NCI-H345 (cell line): Measurements from ENCODE around the gene ZNF675.
"Not testable (repeated sequence)": the region's sequence is repeated elsewhere in the genome, so short reads cannot be mapped to it uniquely, and the experiment has no call there.

Source experiments
- DNase-seq: peaks from one replicate; lab custom pipeline; 2025; lab: John Stamatoyannopoulos, UW

Gene ZNF675

DNA sequence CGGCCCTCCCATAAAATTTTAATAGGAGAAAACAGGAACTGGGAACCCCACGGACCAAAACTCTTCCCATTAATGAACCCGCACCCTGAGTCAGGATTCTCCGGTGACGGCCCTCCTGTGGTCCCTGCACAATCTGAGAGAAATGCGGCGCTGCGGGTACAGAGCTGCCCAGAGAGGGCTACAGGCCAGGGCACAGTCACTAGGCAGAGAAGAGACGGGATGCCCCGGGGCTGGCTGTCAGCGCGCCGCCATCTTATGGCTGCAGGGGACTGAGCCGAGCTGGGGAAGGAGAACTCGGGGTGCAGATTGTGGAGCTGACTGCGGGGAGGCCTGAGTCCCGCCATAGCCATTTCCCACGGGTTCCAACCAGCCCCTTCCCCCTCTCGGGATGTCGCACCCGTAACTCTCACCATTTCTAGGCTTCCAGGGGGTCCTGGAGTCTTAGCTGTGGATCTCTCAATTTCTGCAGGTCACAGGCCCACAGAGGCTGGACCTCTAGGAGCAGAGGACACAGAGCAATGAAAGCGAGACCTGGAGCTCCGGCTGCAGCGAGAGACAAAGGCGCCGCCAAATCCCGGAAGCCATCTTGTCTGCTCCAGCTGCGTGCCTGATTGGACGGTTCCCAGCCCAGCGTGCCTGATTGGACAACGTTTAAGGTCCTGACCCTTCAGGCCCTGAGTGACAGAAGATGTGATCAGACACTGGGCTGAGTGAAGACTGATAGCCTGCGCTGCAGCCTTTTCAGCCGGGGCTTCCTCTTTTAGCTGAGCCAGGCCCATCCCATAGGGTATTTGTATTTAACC, at the start of gene ZNF675:
ZNF675 (minus strand) TSS at position 592 of the 803 bp plus-strand sequence; CDS start at position 413, 179 bp downstream.
- peak; percentile 91 for DNase-seq

DNA sequence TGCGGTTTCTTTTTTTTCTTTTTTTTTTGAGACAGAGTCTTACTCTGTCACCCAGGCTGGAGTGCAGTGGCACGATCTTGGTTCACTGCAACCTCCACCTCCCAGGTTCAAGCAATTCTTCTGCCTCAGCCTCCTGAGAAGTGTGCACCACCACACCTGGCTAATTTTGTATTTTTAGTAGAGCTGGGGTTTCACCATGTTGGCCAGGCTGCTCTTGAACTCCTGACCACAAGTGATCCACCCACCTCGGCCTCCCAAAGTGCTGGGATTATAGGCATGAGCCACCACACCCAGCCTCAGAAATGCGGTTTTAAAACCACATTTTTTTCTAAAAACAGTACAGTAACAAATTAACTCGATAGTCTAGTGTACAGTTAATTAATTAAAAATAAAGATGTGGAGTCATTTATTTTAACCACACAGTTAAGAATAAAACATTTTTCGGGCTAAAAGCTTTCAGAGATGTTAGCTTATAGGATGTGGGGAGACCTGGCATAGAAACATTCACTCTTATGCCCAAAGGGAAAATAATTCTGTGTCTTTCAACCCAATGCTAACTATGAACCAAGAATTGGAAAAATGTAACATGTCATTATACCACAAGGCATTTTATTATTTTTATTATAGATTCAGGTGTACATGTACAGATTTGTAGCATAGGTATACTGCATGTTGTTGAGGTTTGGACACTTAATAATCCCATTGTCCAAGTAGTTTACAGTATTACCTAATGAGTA, 43.9 kb upstream of the ZNF675 start:
- not testable (repeated sequence) for DNase-seq

DNA sequence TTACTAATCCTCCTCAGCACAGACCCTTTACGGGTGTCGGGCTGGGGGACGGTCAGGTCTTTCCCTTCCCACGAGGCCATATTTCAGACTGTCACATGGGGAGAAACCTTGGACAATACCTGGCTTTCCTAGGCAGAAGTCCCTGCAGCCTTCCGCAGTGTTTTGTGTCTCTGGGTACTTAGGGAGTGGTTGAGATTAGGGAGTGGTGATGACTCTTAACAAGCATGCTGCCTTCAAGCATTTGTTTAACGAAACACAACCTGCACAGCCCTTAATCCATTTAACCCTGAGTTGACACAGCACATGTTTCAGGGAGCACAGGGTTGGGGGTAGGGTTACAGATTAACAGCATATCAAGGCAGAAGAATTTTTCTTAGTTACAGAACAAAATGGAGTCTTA, 37.1 kb upstream of the ZNF675 start:
- DNase-seq, result not testable (repeated sequence)

DNA sequence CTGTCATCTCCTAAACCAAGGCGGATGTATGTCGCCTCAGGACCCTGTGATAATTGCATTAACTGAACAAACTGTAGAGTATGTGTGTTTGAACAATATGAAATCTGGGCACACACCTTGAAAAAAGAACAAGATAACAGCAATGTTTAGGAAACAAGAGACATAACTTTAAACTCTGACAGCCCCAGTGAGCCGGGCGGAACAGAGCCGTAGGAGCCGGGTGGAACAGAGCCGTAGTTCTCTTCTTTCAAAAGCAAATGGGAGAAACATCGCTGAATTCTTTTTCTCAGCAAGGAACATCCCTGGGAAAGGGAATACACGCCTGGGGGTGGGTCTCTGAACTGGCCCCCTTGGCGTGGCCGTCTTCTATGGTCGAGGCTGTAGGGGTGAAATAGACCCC, 31.8 kb upstream of the ZNF675 start:
- no peak for DNase-seq

DNA sequence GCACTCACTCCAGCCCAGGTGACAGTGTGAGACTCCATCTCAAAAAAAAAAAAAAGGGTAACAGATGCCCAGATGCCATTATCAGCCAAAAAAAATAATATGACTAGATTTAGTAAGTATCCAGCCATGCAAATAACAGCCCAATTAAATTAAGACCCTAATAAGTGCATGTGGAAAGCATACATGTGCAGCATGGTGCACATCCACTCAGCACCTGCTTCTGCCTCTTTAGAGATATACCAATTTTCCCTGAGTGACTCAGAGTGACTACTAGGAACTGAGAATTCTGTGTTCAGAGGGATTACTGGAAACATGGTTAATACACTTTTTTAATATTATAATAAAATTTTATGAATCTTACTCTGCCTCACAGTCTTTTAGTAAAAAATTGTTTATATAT, 29.8 kb upstream of the ZNF675 start:
- DNase-seq, result no peak

DNA sequence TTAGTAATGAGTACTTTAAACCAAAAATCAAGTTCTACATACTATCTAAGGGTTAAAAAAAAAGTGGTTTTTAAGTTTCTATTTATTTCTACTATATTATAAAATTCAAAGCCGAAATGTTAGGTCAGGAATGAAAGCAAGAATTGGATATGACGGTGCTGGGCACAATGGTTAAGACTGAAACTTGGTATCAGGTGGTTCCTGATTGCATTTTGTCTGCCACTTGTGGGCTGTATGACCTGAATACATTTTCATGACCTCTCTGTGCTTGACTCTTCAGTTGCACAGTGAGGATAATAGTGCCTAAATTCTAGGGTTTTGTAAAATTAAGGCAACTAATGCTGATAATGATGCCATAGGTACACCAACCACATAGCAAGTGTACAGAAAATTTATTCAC, 22.3 kb upstream of the ZNF675 start:
- no peak for DNase-seq

DNA sequence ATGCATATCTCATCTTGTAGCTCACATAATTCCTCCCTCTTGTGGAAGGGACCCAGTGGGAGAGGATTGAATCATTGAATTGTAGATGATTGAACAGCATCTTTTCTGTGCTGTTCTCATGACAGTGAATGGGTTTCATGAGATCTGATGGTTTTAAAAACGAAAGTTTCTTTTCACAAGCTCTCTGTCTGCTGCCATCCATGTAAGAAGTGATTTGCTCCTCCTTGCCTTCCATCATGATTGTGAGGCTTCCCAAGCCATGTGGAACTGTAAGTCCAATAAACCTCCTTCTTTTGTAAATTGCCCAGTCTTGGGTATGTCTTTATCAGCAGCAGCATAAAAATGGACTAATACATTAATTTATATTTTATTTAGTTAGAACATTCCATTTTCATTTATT, 19.6 kb upstream of the ZNF675 start:
- DNase-seq, result no peak

DNA sequence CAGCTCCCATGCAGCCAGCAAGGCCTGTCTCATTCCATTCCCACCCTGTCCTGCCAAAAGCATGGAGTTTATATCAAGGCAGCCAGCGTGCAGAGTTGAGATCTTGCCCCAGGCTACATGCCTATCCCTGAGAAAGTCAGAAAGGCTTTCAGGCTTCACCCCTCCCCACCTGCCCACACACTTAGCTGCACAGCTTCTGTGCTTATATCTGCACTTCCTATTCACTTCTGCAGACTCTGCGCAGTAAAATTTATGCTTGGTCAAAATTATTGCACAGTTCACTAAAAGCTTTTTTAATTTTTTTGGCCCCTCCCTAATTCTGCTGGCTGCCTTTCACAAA, 12.5 kb upstream of the ZNF675 start:
- no peak for DNase-seq

DNA sequence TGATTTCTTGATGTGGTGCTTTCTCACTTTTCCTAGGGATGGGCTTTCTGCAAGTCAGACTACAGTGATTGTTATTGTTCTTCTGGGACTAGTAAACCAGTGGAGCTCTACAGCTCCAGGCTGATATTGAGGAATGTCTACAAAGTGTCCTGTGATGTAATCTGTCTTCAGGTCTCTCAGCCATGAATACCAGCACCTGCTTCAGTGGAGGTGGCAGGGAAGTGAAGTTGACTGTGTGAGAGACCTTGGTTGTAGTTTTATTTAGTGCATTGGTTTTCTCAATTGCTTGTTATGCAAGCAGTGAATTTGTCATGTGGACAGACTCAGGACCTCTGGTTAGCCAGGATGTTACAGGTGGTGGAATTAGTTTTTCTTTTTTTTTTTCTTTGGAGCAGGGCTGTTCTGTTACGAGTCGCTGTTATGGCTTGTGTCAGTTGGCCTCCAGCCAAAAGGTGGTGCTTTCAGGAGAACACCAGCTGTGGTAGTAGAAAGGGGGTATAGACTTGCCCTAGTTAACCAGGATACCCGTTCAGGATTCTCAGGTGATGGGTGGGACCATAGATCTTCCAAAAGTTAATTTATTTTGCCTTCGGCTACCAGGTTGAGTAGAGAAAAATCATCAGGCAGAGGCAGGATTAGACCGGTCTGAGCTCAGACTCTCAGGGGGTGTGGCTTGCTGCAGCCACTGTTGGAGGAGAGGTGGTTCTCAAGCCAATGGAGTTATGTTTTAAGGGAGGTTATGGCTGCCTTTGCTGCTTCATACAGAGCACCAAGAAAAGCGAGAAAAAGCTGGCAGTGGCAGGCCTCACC, 11.9 kb upstream of the ZNF675 start:
- peak; percentile 54 for DNase-seq

DNA sequence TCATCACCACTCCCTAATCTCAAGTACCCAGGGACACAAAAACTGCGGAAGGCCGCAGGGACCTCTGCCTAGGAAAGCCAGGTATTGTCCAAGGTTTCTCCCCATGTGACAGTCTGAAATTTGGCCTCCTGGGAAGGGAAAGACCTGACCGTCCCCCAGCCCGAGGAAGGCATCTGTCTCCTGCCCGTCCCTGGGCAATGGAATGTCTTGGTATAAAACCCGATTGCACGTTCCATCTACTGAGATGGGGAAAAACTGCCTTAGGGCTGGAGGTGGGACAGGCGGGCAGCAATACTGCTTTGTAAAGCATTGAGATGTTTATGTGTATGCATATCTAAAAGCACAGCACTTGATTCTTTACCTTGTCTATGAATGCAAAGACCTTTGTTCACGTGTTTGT, 5.9 kb upstream of the ZNF675 start:
- DNase-seq, result not testable (repeated sequence)

DNA sequence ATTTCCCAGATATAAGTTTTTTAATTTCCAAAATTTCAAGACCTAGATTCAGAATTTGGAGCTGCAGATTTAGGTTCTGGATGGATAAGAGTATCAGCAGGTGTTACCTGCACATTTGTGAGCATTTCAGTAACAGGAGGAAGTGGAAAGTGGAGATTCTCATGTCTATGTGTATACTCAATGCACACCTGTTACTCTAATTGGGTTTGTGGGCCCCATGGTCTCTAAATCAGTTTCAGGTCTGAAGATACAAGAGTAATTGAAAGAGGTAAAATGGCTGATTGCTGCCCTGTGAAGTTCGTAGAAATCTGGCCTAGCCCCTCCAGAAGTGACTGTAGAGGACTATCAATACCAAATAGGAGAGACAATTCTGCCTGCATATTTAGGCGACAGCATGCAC, 13.9 kb downstream of the ZNF675 start:
- DNase-seq, result no peak

DNA sequence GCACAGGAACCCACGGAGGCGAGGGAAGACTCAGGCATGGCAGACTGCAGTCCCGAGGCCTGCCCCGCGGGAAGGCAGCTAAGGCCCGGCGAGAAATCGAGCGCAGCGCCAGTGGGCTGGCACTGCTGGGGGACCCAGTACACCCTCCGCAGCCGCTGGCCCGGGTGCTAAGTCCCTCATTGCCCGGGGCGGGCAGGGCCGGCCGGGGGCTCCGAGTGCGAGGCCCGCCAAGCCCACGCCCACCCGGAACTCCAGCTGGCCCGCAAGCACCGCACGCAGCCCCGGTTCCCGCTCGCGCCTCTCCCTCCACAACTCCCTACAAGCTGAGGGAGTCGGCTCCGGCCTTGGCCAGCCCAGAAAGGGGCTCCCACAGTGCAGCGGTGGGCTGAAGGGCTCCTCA, 18.4 kb downstream of the ZNF675 start:
- not testable (repeated sequence) for DNase-seq

DNA sequence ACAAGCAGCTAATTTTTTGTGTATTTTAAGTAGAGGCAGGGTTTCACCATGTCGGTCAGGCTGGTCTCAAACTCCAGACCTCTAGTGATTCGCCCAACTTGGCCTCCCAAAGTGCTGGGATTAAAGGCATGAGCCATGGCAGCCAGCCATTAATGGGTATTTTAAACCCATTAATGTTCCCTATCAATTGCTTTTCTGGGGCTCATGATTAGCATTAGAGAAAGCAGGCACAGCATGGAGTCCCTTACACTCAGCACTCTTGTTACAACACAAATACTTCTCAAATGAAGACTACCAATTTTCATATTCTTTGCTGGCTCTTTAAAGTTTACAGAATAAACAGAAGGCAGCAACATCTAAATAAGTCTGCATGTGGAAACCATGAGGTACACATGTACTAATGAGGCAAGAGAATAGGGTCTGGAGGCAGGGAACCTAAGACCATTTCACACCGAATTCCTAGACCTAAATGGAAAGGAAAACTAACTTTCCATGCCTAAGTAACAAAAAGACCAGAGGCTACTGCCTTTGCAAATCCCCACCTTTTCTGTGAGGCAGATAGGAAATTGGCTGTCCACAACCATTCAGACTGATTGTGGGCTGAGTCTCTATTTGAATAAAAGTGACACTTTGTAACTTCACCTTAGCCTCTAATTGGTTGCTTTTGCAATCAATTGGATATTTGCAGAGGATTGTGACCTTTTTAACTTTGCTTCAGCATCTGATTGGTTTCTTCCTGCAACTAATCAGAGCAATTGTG, 21.2 kb downstream of the ZNF675 start:
- no peak for DNase-seq

DNA sequence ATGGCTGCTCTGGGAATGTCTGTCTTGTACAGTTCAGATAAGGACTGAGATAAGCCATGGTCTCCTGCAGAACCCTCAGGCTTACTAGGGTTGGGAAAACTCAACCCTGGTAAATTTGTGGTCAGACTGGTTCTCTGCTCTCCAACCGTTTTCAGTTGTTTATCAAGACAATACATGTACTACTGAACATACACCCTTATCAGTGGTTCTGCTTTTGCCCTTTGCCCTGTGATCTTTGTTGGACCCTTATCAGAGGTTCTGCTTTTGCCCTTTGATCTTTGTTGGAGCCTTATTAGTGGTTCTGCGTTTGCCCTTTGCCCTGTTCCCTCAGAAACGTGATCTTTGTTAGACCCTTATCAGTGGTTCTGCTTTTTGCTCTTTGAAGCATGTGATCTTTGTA, 37.2 kb downstream of the ZNF675 start:
- DNase-seq, result not testable (repeated sequence)
